GM21423 (cell line): ENCODE results near the gene FRMD1.

Experiments used
- ATAC-seq: cut with Tn5 transposase; IDR thresholded peaks from one replicate; pipeline ENCODE4 v1.9.1; 2021; ENCODE audit warnings: mild to moderate bottlenecking, moderate library complexity; ENCODE audit not compliant: unreplicated experiment

FRMD1 gene

GRCh38 chr6:168078943-168079405, at the start of gene FRMD1:
FRMD1 (minus strand) TSS chr6:168079212; CDS start chr6:168079094, 118 bp downstream.
- no peak for ATAC-seq

GRCh38 chr6:168128006-168128630, 49.1 kb upstream of the FRMD1 start:
- ATAC-seq: no peak

GRCh38 chr6:168127384-168127868, 48.4 kb upstream of the FRMD1 start:
- no peak for ATAC-seq

- no peak for ATAC-seq
Measured at GRCh38 chr6:168126566-168127383, 47.8 kb upstream of the FRMD1 start.

- ATAC-seq: no peak
Measured at GRCh38 chr6:168125429-168126001, 46.5 kb upstream of the FRMD1 start.

- no peak for ATAC-seq
Measured at GRCh38 chr6:168124921-168125320, 45.9 kb upstream of the FRMD1 start.

GRCh38 chr6:168124158-168124557, 45.1 kb upstream of the FRMD1 start:
- no peak for ATAC-seq

- no peak for ATAC-seq
Measured at GRCh38 chr6:168123165-168123911, 44.3 kb upstream of the FRMD1 start.

- ATAC-seq: no peak
Measured at GRCh38 chr6:168122521-168122920, 43.5 kb upstream of the FRMD1 start.

GRCh38 chr6:168122011-168122410, 43.0 kb upstream of the FRMD1 start:
- no peak for ATAC-seq

- ATAC-seq: no peak
Measured at GRCh38 chr6:168121303-168121665, 42.3 kb upstream of the FRMD1 start.

GRCh38 chr6:168120390-168121302, 41.6 kb upstream of the FRMD1 start:
- no peak for ATAC-seq

- no peak for ATAC-seq
Measured at GRCh38 chr6:168119539-168119938, 40.5 kb upstream of the FRMD1 start.

GRCh38 chr6:168118935-168119334, 39.9 kb upstream of the FRMD1 start:
- no peak for ATAC-seq

GRCh38 chr6:168117942-168118341, 38.9 kb upstream of the FRMD1 start:
- no peak for ATAC-seq

- no peak for ATAC-seq
Measured at GRCh38 chr6:168116975-168117899, 38.2 kb upstream of the FRMD1 start.

GRCh38 chr6:168116438-168116974, 37.5 kb upstream of the FRMD1 start:
- ATAC-seq: no peak

GRCh38 chr6:168115748-168116437, 36.9 kb upstream of the FRMD1 start:
- no peak for ATAC-seq
